ENCODE measurements around the gene ILRUN. TPM values are rescaled to one million over a fixed set of nuclear protein-coding genes. Genes with fewer than 3 reads are reported as not detected.
A peak's percentile ranks its signal among the peaks of the same experiment; 100 is the strongest.

Gene ILRUN
- total and polyA plus RNA-seq, 9 of the 15 experiments (the other 6 are each of a cell fraction or from before 2014, with no cell fraction given): 24.9 to 78.9 (median 53.4) TPM

GRCh38 chr6:34671801-34672656 lies 24.5 kb downstream of the ILRUN start (continued):
- TF ChIP-seq GTF3C2 (IDR thresholded peaks at IDR 0.05; ENCODE audit: borderline replicate concordance, extremely low read depth, insufficient read length) (no peak), RHOXF2B (CRISPR knock-in tag; conservative IDR thresholded peaks at IDR 0.05) (no peak), CTCF (IDR thresholded peaks at IDR 0.05 in 2 of 3, conservative IDR thresholded peaks at IDR 0.05 in 1 of 3; ENCODE audit: insufficient read depth in 2 of 3, low read depth in 1 of 3, low read length in 3 of 3) (no peak), LCOR (CRISPR knock-in tag; IDR thresholded peaks at IDR 0.05) (no peak), ZNF347 (CRISPR knock-in tag; IDR thresholded peaks at IDR 0.05; ENCODE audit: low read depth) (no peak), ZNF668 (CRISPR knock-in tag; IDR thresholded peaks at IDR 0.05) (no peak), POLR2B (IDR thresholded peaks at IDR 0.05; ENCODE audit: low read depth, partially characterized antibody) (no peak), SIN3B (IDR thresholded peaks at IDR 0.05; ENCODE audit: low read depth) (no peak), HMBOX1 (IDR thresholded peaks at IDR 0.05) (peak; percentile 99), E2F3 (CRISPR knock-in tag; IDR thresholded peaks at IDR 0.05) (no peak), COPS2 (conservative IDR thresholded peaks at IDR 0.05) (no peak), L3MBTL2 (IDR thresholded peaks at IDR 0.05) (peak; percentile 47; the same call in 1 of the 2 replicates), ZNF408 (CRISPR knock-in tag; IDR thresholded peaks at IDR 0.05; ENCODE audit: low read depth) (no peak)
- TF ChIP-seq, protein P1, sequence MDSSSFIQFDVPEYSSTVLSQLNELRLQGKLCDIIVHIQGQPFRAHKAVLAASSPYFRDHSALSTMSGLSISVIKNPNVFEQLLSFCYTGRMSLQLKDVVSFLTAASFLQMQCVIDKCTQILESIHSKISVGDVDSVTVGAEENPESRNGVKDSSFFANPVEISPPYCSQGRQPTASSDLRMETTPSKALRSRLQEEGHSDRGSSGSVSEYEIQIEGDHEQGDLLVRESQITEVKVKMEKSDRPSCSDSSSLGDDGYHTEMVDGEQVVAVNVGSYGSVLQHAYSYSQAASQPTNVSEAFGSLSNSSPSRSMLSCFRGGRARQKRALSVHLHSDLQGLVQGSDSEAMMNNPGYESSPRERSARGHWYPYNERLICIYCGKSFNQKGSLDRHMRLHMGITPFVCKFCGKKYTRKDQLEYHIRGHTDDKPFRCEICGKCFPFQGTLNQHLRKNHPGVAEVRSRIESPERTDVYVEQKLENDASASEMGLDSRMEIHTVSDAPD (CRISPR knock-in tag; IDR thresholded peaks at IDR 0.05): no peak
- TF ChIP-seq, protein P2, sequence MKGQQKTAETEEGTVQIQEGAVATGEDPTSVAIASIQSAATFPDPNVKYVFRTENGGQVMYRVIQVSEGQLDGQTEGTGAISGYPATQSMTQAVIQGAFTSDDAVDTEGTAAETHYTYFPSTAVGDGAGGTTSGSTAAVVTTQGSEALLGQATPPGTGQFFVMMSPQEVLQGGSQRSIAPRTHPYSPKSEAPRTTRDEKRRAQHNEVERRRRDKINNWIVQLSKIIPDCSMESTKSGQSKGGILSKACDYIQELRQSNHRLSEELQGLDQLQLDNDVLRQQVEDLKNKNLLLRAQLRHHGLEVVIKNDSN (CRISPR knock-in tag; IDR thresholded peaks at IDR 0.05): no peak
- TF ChIP-seq, protein P3, sequence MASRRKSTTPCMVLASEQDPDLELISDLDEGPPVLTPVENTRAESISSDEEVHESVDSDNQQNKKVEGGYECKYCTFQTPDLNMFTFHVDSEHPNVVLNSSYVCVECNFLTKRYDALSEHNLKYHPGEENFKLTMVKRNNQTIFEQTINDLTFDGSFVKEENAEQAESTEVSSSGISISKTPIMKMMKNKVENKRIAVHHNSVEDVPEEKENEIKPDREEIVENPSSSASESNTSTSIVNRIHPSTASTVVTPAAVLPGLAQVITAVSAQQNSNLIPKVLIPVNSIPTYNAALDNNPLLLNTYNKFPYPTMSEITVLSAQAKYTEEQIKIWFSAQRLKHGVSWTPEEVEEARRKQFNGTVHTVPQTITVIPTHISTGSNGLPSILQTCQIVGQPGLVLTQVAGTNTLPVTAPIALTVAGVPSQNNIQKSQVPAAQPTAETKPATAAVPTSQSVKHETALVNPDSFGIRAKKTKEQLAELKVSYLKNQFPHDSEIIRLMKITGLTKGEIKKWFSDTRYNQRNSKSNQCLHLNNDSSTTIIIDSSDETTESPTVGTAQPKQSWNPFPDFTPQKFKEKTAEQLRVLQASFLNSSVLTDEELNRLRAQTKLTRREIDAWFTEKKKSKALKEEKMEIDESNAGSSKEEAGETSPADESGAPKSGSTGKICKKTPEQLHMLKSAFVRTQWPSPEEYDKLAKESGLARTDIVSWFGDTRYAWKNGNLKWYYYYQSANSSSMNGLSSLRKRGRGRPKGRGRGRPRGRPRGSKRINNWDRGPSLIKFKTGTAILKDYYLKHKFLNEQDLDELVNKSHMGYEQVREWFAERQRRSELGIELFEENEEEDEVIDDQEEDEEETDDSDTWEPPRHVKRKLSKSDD (conservative IDR thresholded peaks at IDR 0.05; ENCODE audit: low read length): no peak

Data from K562 (cell line).